Left lung (tissue), 10 donors: ENCODE measurements around the gene CIDEB. TPM values are rescaled to one million over a fixed set of nuclear protein-coding genes. Genes with fewer than 3 reads are reported as not detected.

Experiments used
- ATAC-seq: fragments of 200-7000 bp; cut with Tn5 transposase; one replicate; pipeline ENCODE4 v1.9.1; 2020; ENCODE audit warnings: moderate library complexity
- DNase-seq, 4 donors: peaks; one replicate each; pipeline ENCODE4 v3.0.0-alpha.2; 2013 to 2020
- H3K27ac ChIP-seq, 2 donors: fragments of 200-600 bp; sonication (generic) in 1 of 2; one replicate each; pipeline versions ENCODE4 v1.5.0 to v1.8.0; 2020 to 2021
- H3K27me3 ChIP-seq, 2 donors: fragments of 200-600 bp; sonication (generic) in 1 of 2; one replicate each; pipeline versions ENCODE4 v1.5.0 to v1.8.0; 2020 to 2021
- H3K36me3 ChIP-seq, 2 donors: fragments of 200-600 bp; sonication (generic) in 1 of 2; one replicate each; pipeline versions ENCODE4 v1.5.0 to v1.8.0; 2020 to 2021
- H3K4me1 ChIP-seq, 2 donors: fragments of 200-600 bp; one replicate each; pipeline ENCODE4 v1.8.0; 2021
- H3K4me3 ChIP-seq, 2 donors: fragments of 200-600 bp; sonication (generic) in 1 of 2; one replicate each; pipeline versions ENCODE4 v1.5.0 to v1.8.0; 2020 to 2021; ENCODE audit warnings: mild to moderate bottlenecking in 1 of 2
- H3K9me3 ChIP-seq, 2 donors: fragments of 200-600 bp; sonication (generic) in 1 of 2; one replicate each; pipeline versions ENCODE4 v1.5.0 to v1.8.0; 2020 to 2021
- CTCF ChIP-seq, 2 donors: fragments of 200-600 bp; sonication (generic) in 1 of 2; IDR thresholded peaks; one replicate each; pipeline versions ENCODE4 v1.5.0 to v1.8.0; 2021; ENCODE audit warnings: antibody characterized with exemption in 2 of 2
- intact Hi-C, 2 donors: fragments of 100-400 bp; cut with DNase I; formaldehyde crosslinking; loops; one replicate each; pipeline versions ENCODE4 v1.11.2 to v1.14.2; 2022
- polyA plus RNA-seq, 6 donors: library from polyadenylated mRNA; unstranded; fragments of 120-200 nt; gene quantifications; one replicate each; pipeline ENCODE4 v1.2.1, GENCODE V29; 2013; ENCODE audit not compliant: insufficient read length in 6 of 6
- total RNA-seq, 2 donors: library from RNA; stranded (reverse); fragmentation: NEBNext Ultra II Directional; extraction: Animal tissue kit (Norgen Biotek cat#: 25700); gene quantifications; one replicate each; pipeline ENCODE4 v1.2.1, GENCODE V29; 2021
- donor health status: DM: no; HTN: yes; CAD: no.
- donor health status: DM: no; HTN: no; CAD: no.

CIDEB gene
- total and polyA plus RNA-seq, 8 donors = 9.2 to 22.7 (median 13.9) TPM

DNA sequence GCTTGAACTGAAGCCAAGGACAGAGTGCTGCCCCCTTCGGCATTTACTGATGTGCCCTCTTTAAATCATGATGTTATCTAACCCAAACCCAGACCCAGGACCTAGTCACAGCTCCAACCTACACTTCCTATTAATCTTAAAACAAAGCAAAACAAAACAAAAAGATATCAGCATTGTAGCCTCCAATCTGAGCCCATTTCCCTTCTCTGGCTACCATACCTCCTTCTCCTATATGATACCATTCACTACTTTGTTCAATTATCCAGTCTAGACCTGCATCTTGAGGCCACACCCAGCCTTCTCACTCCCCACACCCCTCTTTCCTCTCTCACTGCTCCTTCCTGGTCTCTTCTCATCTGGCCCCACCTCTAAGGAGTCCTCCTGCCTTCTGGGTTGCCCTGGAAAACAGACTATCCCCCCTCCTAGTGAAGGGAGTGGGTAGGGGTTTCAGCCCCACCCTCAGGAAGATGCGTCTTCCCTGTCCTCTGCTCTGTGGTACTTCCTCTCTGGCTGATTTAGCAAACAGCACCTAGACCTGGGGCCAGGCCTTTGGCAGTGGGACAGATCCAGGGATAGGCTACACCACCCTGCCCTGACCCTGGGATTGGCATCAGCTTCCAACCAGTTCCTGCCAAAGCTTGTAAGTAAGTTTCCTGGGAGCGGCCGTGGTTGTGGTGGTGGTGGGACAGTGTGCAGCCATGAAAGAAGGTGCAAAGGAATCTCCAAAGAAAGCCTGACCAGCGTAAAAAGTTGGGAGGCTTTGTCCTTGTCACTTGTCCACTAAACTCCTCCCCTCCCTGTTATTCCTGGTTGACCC lies 6.8 kb upstream of the CIDEB start:
- DNase-seq (peak in 2 of 4 donors; percentile 39 to 69), ATAC-seq (no peak)
- H3K36me3 ChIP-seq = peaks cover 0 to 25% of the 10 kb centered on the region in 2 donors
- intact Hi-C loops = no loop called here
- H3K27me3 ChIP-seq = peaks cover 0 to 31% of the 10 kb centered on the region in 2 donors
- peak overlapping the region in 1 of 2 donors; percentile 32 for H3K4me3 ChIP-seq
- TF ChIP-seq CTCF (IDR thresholded peaks at IDR 0.05) = no peak
- peaks cover 35 to 98% of the 10 kb centered on the region in 2 donors for H3K4me1 ChIP-seq
- peak overlapping the region; percentile 27 to 95 for H3K27ac ChIP-seq
- H3K9me3 ChIP-seq = no peaks in the 10 kb centered on the region

GRCh38 chr14:24313913-24314312 lies 6.1 kb upstream of the CIDEB start:
- Histone ChIP-seq H3K4me3 (peak overlapping the region in 1 of 2 donors; percentile 32), H3K36me3 (peaks cover 0 to 20% of the 10 kb centered on the region in 2 donors), H3K27me3 (peaks cover 0 to 24% of the 10 kb centered on the region in 2 donors), H3K9me3 (no peaks in the 10 kb centered on the region), H3K4me1 (peaks cover 38 to 100% of the 10 kb centered on the region in 2 donors), H3K27ac (peak overlapping the region; percentile 27 to 95)
- DNase-seq (peak in 2 of 4 donors; percentile 33 to 67), ATAC-seq (no peak)
- no peak for TF ChIP-seq CTCF (IDR thresholded peaks at IDR 0.05)
- intact Hi-C loops = no loop called here

GRCh38 chr14:24312736-24313507 lies 5.1 kb upstream of the CIDEB start:
- ATAC-seq (no peak), DNase-seq (peak in 2 of 4 donors; percentile 31 to 72)
- Histone ChIP-seq H3K27ac (peak overlapping the region; percentile 86 to 95), H3K36me3 (peaks cover 0 to 14% of the 10 kb centered on the region in 2 donors), H3K4me1 (peaks cover 38 to 100% of the 10 kb centered on the region in 2 donors), H3K9me3 (no peaks in the 10 kb centered on the region), H3K27me3 (peaks cover 0 to 16% of the 10 kb centered on the region in 2 donors), H3K4me3 (peak overlapping the region in 1 of 2 donors; percentile 64)
- intact Hi-C loops = no loop called here
- TF ChIP-seq CTCF (IDR thresholded peaks at IDR 0.05) = no peak

- intact Hi-C loops = no loop called here
- DNase-seq (no peak), ATAC-seq (no peak)
- H3K4me3 ChIP-seq = peak overlapping the region in 1 of 2 donors; percentile 64
- H3K4me1 ChIP-seq = peaks cover 38 to 96% of the 10 kb centered on the region in 2 donors
- peak in 1 of 2 donors; percentile 16 for TF ChIP-seq CTCF (IDR thresholded peaks at IDR 0.05)
- no peaks in the 10 kb centered on the region for H3K9me3 ChIP-seq
- peaks cover 0 to 20% of the 10 kb centered on the region in 2 donors for H3K36me3 ChIP-seq
- peaks cover 0 to 16% of the 10 kb centered on the region in 2 donors for H3K27me3 ChIP-seq
- peak overlapping the region; percentile 86 to 95 for H3K27ac ChIP-seq
Observed at GRCh38 chr14:24311837-24312615, 4.2 kb upstream of the CIDEB start.
